GM18909 (cell line): Measurements from ENCODE around the gene CROCC.
"Not testable (repeated sequence)": the region's sequence is repeated elsewhere in the genome, so short reads cannot be mapped to it uniquely, and the experiment has no call there.

Source experiments
- ATAC-seq: cut with Tn5 transposase; IDR thresholded peaks from one replicate; pipeline ENCODE4 v1.9.1; 2021; ENCODE audit warnings: mild to moderate bottlenecking; ENCODE audit not compliant: unreplicated experiment, poor library complexity

CROCC gene

DNA sequence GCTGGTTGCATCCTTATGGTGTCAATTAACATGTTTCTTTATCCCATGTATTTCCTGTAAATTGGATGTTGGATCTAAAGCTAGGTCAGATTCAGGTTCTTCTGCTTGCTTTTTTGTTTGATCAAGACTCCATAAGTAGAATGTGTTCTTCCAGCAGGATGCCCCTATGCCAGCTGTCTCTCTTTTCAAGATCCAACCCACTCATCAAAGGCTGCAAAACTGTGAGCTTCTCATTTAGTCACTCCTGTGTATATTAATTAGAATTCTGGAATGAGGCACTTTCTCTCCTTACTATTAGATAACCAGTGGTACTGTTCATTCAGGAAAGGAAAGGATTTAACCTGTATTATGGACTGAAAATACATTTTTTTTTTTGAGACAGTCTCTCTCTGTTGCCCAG, 12.2 kb downstream of the CROCC start:
- ATAC-seq, result not testable (repeated sequence)

DNA sequence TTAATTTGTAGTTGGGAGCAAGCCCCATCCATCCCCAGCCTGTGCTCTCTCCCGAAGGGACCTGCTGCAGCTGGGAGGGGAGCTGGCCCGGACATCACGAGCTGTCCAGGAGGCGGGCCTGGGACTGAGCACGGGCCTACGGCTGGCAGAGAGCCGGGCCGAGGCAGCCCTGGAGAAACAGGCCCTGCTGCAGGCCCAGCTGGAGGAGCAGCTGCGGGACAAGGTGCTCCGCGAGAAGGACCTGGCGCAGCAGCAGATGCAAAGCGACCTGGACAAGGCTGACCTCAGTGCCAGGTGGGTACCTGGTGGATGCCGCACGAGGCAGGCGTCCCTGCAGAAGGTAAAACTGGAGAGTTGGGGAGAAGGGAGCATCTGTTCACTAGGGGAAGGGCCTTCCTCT, 14.8 kb downstream of the CROCC start:
- not testable (repeated sequence) for ATAC-seq

DNA sequence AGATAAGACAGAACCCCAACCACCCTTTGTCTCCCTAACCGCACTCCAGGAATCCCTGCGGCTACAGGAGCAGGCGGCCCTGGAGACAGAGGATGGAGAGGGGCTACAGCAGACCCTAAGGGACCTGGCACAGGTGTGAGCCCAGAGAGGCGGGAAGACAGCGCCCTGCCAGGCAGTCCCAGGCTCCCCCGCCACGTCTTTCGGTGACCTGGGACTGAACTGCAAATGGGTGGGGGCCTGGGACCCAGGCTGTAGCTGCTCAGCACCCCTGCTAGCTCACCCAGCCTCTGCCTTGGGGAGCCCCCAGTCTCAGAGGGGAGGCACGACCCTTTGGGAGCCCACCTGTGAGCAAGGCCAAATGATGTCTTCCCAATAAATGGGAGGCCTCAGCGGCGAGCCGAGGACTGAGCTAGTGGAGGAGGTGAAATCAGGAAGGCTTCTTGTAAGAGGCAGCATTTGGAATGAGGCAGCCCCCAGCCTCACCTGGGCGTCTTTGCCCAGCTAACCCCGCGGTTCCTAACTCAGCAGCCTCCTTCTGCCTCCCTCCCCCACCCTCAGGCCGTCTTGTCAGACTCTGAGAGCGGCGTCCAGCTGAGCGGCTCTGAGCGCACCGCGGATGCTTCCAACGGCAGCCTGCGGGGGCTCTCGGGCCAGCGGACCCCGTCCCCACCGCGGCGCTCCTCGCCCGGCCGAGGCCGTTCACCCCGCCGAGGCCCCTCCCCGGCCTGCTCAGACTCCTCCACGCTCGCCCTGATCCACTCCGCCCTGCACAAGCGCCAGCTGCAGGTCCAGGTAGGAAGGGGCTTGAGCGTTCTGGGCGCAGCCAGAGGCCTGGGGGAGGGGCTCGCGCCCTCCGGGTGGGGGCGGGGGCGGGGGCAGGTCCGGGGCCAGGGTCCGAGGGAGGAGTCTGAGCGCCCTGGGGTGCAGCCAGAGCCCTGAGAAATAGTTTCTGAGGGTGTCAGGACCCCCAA, 16.9 kb downstream of the CROCC start:
- ATAC-seq, result no peak

DNA sequence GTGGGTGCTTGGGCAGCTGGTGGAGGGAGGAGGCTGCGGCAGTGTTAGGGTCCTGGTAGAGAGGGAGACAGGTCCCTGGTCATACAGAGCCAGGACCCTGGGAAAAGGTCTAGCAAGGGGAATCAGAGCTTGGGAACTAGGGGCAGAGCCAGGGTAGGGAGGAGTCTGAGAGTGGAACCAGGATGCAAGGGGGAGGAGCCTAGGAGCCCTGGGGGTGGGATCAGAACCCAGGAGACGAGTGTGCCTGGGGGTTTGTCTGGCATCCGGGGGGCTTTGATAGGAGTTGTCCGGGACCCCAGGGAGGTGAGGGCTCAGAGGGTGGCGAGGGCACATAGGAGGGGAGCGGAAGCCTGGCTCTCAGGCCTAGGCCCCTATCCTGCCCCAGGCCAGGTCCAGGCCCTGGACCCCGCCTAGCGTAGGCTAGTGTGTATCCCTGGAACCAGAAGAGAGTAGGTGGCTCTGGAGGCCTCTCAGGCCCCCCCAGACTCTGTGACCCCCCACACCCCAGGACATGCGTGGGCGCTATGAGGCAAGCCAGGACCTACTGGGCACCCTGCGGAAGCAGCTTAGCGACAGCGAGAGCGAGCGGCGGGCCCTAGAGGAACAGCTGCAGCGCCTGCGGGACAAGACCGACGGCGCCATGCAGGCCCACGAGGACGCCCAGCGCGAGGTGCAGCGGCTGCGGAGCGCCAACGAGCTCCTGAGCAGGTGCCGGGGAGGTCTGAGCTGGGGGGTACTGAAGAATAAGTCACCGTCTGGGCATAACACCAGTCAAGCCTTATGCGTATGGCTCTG, 17.9 kb downstream of the CROCC start:
- ATAC-seq, result not testable (repeated sequence)

DNA sequence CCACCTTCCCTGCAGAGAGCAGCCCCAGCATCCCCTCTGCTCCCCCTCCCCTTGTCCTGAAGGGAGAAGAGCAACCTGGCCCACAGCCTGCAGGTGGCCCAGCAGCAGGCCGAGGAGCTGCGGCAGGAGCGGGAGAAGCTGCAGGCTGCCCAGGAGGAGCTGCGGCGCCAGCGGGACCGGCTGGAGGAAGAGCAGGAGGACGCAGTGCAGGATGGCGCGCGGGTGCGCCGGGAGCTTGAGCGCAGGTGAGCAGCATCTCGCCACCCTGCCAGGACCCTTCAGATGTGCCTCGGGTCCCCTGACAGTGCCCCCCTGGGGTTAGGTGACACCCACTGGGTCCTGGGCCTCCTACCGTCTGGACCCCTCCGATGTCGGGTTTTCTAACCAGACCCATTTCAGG, 22.3 kb downstream of the CROCC start:
- no peak for ATAC-seq

DNA sequence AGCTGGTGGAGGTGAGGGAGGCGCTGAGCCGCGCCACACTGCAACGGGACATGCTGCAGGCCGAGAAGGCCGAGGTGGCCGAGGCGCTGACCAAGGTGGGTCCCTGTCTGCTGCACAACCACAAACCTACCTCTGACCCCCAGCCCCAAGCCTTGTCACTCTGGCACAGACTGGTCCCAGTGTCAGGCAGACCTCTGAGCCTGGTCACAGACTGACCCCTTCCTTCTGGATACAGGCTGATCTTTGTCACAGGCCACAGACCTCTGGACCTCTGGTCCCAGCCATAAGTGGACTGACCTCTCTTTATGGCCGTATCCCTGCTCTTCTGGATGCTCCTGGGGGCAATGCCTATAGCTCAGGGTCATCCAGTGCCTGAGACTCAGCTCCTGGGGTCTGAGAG, 23.8 kb downstream of the CROCC start:
- ATAC-seq, result not testable (repeated sequence)

DNA sequence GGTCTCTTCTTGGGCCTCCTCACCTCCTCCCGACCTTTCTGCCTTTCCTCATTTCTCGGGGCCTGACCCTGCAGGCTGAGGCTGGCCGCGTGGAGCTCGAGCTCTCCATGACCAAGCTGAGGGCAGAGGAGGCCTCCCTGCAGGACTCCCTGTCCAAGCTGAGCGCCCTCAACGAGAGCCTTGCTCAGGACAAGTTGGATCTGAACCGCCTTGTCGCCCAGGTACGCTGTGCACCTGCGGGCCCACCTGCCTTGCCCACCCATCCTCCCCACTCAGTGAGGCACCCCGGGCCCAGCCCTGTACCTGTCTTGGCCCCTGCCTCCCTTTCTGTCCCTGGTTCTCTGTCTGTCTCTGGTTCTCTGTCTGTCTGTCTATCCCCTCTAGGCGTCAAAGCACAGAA, 24.5 kb downstream of the CROCC start:
- ATAC-seq, result not testable (repeated sequence)

DNA sequence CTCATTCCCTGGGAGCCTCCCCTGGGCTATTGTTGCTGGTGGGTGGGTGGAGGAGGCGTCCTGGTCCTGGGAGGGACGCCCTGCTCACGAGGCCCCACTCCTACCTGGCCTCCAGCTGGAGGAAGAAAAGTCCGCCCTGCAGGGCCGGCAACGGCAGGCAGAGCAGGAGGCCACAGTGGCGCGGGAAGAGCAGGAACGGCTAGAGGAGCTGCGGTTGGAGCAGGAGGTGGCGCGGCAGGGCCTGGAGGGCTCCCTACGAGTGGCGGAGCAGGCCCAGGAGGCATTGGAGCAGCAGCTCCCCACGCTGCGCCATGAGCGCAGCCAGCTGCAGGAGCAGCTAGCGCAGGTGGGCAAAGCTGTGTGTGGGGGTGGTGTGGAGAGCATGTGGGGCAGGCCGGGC, 24.9 kb downstream of the CROCC start:
- ATAC-seq, result no peak

DNA sequence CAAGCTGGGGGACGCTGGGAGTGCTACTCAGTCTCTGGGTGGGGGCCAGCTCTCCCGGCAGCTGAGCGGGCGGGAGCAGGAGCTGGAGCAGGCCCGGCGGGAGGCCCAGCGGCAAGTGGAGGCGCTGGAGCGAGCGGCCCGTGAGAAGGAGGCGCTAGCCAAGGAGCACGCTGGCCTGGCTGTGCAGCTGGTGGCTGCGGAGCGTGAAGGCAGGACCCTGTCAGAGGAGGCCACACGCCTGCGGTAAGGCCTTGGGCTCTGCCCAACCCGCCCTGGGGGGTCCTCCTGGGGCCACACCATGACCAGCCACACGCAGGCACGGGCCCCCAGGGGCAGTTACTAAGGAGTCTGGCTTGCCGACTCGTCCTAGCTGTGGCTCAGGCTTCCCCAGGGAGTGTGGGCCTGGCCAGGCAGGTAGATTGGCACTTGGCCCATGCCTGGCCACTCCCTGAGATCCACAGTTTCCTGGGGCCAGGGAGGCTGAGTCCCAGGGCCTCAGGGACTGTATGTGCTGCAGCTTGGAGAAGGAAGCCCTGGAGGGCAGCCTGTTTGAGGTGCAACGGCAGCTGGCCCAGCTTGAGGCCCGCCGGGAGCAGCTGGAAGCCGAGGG, 26.7 kb downstream of the CROCC start:
- not testable (repeated sequence) for ATAC-seq

DNA sequence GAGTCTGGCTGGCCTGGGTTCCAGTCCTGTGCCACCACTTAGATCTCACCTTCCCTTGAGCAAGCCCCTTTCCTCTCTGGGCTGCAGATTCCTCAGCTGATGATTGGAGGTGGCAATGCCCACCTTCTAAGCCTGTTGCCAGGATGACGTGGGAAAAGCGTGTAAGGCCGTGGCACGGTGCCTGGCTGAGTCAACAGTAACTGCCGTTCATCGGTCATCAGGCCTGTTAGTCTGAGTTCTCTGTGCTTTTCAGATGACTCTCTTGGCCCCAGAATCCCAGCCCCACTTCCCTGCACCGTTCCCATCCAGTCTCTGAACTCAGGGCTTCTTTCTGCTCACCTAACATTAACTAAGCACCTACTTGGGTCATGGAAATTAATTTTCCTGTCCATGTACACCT, 27.3 kb downstream of the CROCC start:
- ATAC-seq, result not testable (repeated sequence)

DNA sequence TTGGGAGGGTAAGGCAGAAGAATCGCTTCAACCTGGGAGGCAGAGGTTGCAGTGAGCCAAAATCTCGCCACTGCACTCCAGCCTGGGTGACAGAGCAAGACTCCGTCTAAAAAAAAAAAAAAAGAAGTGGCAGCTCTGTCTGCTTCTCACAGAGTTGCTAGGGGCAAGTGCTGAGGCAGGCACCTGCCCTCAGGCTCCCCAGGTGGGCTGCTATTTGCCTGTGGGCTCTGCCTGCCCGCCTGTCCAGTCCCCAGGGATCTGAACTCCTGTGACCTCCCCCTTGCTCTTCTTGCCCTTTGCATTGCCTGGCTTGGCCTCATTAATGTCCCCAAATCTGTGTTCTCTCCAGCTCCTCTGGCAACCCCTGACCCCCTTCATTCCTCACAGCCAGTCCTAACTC, 30.6 kb downstream of the CROCC start:
- not testable (repeated sequence) for ATAC-seq

DNA sequence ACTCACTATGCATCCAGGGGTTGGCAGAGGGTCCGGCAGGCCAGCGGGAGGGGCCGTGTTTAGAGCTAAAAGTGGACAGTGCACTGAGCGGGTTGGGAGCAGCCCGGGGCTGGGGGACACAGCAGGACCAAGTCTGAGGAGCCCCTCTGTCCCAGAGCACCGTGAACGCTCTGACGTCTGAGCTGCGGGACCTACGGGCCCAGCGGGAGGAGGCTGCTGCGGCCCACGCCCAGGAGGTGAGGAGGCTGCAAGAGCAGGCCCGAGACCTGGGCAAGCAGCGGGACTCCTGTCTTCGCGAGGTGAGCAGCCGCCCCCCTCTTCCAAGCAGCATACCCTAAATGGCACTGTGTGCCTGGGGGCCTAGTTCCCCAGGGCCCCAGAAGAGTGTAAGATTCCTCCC, 32.8 kb downstream of the CROCC start:
- ATAC-seq, result no peak

DNA sequence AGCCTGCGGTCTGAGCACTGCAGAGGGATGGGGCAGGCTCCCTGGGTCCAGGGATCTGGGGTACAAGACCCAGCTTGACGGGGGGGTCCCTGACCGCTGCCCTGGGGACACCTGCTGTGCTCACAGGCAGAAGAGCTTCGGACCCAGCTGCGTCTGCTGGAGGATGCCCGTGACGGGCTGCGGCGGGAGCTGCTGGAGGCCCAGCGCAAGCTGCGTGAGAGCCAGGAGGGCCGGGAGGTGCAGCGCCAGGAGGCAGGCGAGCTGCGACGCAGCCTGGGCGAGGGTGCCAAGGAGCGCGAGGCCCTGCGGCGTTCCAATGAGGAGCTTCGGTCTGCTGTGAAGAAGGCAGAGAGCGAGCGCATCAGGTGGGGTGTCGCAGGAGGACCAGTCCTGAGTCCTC, 33.5 kb downstream of the CROCC start:
- no peak for ATAC-seq

DNA sequence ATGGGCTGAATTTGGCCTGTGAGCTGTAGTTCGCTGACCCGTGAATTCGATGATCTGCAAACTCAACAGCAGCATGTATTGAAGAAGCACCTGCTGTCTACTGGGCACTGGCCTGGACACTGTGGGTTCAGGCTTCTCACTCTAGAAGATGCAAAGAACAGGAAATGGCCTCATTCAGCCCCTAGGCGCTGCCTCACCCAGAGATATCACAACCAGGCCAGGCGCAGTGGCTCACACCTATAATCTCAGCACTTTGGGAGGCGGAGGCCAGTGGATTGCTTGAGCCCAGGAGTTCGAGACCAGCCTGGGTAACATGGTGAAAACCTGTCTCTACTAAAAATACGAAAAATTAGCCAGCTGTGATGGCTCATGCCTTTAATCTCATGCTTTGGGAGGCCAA, 35.0 kb downstream of the CROCC start:
- ATAC-seq, result no peak

DNA sequence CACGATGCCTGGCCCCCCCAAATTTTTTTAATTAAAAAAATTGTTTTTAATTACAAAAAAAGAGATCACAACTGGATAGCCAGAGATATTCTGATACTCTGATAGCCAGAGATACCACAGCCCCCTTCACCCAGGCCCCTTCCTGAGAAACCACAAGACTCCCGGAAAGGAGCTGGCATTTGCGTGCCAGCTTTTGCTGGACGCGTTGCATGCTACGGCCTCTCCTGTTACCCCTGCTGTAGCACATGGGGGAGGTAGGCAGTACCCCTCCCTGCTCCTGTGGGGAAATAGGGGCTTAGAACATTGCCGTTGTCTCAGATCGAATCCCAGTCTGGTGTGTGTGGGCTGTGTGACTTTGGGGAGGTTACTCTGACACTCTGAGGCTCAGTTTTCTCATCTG, 36.0 kb downstream of the CROCC start:
- ATAC-seq, result no peak

DNA sequence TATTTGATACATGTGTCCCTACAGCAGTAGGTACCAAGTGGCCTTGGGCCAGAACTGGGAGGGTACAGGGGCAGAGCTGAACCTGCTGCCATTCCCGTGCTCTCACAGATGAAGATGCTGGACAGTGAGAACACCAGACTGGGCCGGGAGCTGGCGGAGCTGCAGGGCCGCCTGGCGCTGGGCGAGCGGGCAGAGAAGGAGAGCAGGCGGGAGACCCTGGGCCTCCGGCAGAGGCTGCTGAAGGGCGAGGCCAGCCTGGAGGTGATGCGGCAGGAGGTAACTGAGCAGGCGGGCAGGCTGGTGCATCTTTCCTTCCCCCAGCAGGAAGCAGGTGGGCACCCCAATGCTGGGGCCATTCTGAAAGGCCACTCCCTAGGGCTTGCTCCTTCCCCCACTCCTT, 36.7 kb downstream of the CROCC start:
- ATAC-seq, result no peak

DNA sequence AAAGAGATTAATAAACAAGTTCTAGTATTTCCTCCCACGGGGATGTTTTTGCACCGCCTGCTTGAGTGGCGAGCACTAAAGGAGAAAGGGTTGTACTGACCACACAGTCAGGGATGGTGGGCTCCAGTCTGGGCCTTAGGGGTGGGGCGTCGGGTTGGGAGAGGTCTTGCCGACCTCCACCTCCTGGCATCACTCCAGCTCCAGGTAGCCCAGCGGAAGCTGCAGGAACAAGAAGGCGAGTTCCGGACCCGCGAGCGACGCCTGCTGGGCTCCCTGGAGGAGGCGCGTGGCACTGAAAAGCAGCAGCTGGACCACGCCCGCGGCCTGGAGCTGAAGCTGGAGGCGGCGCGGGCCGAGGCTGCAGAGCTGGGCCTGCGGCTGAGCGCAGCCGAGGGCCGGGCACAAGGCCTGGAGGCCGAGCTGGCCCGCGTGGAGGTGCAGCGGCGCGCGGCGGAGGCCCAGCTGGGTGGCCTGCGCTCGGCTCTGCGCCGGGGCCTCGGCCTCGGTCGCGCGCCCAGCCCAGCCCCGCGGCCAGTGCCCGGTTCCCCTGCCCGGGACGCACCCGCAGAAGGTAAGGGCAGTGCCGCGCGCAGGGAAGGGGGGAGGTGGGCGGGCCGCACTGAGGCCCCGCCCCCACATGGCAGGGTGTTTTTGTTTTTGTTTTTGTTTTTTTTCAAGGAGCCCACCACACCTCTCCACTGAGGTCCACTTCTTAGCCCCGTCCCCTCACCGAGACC, 39.0 kb downstream of the CROCC start:
- peak; percentile 58 for ATAC-seq

DNA sequence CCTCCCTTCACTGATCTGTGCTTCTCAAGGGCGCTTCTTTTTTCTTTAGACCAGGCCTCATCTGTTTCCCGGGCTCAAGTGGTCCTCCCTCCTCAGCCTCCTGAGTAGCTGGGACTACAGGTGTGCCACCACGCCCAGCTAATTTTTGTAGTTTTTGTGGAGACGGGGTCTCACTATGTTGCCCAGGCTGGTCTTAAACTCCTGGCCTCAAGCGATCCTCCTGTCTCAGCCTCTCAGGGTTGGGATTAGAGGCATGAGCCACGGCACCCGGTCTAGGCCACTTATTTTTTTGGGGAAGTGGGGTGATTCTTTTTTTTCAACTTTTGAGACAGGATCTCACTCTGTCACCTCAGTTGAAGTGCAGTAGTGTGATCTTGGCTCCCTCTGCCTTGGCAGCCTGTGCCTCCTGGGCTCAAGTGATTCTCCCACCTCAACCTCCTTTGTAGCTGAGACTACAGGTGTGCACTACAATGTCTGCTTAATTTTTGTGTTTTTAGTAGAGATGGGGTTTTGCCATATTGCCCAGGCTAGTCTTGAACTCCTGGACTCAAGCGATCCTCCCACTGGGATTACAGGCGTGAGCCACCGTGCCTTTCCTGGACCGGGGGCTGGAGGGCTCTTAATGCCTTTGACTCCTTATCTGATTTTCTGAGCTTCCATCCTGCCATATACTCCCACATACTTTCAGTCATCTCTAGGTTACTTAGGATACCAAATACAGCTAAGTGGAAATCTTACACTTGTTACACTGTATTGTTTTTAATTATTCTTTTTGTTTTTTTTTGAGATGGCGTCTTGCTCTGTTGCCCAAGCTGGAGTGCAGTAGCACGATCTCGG, 39.8 kb downstream of the CROCC start:
- ATAC-seq, result no peak

DNA sequence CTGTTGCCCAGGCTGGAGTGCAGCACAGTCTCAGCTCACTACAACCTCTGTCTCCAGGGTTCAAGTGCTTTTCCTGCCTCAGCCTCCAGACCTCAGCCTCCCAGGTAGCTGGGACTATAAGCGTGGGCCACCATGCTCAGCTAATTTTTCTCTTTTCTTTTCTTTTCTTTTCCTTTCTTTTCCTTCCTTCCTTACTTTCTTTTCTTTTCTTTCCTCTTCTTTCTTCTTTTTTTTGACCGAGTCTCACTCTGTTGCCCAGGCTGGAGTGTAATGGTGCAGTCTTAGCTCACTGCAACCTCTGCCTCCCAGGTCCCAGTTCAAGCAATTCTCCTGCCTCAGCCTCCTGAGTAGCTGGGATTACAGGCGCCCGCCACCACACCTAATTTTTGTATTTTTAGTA, 42.4 kb downstream of the CROCC start:
- ATAC-seq, result not testable (repeated sequence)
